Skin epidermis (tissue), 12 donors: Measurements from ENCODE around the gene FLRT3.

Experiments used
- H3K27ac ChIP-seq, 21 experiments: fragments of 200-600 bp; sonication (generic) in 11 of 21; one replicate each; pipeline ENCODE4 v1.5.0; 2020; ENCODE audit warnings: mild to moderate bottlenecking in 3 of 21, inconsistent platforms in 2 of 21, moderate library complexity in 2 of 21
- H3K4me3 ChIP-seq, 7 experiments: fragments of 200-600 bp; sonication (generic) in 2 of 7; one replicate each; pipeline ENCODE4 v1.5.0; 2020; ENCODE audit warnings: inconsistent platforms in 2 of 7, mild to moderate bottlenecking in 2 of 7, moderate library complexity in 1 of 7

FLRT3 gene

DNA sequence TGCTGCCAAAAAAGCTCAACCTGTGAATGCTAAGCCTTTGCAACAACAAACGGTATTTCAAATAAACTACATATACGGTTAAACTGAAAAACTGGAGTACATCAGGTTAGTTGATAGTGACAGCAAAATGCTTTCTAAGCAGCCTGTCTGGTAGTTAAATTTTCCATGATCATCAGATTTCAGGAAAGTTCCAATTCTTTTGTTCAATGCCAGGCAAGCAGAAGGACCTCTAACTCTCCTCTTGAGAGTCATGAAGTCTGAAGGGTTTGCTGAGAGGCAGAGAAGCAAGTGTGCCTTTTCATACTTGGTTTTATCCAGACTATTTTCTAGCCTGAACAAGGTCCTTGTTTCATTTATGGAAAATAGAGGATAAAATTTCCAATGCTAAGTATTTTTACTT, 4.5 kb downstream of the FLRT3 start:
- Histone ChIP-seq H3K4me3 (no peak overlapping the region), H3K27ac (no peak overlapping the region)

DNA sequence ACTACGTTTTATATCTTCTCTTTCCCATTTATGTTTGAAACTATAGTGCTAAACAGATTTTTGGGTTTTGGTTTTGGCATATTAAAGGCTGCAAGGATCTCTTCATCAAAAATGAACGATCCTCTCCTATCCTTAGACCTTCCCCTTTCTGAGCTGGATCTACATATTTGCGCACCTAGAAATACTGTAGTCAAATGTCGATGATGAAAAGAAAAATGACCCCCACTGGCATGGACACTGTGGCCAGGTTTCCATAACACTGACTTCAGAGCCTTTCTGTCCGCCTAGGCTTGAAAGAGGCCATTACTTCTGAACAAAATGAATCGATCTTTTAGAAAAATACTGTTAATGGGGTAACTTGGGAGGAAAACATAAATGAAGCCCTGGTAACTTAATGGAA, 5.8 kb downstream of the FLRT3 start:
- no peak overlapping the region for H3K4me3 ChIP-seq
- no peak overlapping the region for H3K27ac ChIP-seq

DNA sequence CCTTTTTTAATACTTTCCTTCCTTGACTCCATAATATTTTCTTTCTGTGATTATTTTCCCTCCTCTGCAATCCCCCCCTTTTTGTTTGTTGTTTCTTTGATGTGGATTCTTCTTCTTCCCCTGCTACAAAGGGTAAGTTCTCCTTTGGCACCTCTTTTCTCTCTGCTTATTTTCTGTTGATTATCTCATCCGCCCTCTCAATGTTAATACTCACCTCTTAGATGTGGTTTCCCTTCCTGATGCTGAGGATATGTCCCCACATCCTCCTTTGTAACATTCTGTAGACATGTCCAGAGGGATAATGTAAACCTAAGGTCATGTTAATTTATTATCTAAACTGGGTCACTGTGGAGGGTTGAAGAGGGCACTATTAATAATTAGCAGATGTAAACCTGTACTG, 17.7 kb downstream of the FLRT3 start:
- no peak overlapping the region for H3K4me3 ChIP-seq
- H3K27ac ChIP-seq = no peak overlapping the region

DNA sequence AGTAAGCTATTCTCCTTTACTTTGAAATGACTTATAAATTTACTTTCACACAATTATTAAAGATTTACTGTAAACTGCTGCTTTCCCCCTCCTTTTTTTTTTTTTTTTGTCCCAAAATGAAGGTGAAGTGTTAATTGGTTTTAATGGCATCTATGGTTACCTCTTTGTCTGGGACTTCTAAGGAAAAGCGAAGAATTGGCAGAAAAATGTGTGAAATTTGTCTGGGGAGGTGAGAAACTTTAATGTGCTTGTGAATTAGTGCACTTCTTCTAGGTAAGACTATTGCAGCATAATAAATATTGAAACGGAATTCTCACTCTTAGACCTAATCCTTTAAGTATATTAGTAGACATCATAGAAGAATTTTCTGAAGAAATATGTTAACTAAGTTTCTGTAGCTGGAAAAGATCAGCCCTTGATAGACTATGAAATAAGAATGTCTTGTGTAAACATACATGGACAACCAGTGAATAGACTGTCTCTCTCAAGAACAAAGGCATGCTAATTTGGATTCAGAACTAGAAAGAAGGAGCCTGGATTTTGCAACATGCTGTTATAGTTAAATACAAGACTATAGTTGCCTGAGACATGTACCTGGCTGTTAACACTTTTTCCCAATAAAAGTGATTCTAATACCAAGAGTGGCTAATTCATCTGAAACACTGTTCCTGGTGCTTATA, 23.9 kb downstream of the FLRT3 start:
- Histone ChIP-seq H3K4me3 (no peak overlapping the region), H3K27ac (no peak overlapping the region)

DNA sequence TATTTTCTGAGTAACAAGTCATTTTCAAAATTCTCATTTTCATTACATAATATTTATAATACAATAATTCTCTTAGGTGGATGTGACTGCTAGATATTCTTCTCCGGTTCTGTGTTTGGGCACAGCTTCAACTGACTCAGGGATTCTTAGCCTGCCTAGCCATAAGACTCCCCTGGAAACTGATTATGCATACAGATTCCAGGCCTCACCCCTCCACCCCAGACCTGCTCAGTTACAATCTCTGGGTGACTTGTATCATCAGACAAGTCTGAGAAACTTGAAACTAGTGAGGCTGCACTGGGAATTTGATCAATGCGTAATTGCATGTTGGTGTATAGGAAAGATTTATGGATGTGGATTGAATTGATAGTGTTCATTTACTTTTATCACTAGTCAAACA, 25.4 kb downstream of the FLRT3 start:
- Histone ChIP-seq H3K27ac (no peak overlapping the region), H3K4me3 (no peak overlapping the region)

DNA sequence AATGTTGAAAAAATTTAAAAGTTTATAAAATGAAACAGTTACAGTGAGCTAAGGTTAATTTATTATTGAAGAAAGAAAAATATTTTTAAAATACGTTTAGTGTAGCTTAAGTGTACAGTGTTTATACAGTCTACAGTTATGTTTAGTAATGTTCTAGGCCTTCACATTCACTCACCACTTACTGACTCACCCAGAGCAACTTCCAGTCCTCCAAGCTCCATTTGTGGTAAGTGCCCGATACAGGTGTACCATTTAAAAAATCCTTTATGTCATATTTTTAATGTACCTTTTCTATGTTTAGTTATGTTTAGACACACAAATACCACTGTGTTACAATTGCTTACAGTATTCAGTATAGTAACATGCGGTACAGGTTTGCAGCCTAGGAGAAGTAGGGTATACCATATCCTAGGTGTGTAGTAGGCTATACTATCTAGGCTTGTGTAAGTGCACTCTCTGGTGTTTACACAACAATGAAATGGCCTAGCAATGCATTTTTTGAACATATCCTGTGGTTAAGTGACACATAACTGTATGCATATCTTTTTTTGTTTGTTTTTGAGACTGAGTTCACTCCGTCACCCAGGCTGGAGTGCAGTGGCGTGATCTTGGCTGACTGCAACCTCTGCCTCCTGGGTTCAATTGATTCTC, 26.3 kb downstream of the FLRT3 start:
- no peak overlapping the region for H3K4me3 ChIP-seq
- no peak overlapping the region for H3K27ac ChIP-seq

DNA sequence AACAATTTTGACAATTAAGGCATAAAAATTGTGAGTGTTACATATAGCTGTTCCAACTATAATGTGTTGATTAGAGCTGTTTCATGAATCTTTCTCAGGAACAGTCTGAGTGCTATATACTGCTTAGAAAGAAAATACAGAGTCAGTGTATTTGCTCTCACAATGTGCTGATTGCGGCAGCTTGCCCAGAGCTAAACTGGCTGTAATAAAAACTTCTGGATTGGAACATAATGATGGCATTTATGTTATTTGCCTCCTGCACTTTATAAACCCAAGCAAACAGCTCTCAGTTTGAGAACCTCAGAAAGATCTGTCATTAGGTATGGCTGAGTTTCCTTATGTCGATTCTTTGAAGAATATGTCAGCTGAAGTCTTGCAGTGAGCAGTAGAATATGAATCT, 29.5 kb downstream of the FLRT3 start:
- Histone ChIP-seq H3K27ac (no peak overlapping the region), H3K4me3 (no peak overlapping the region)

DNA sequence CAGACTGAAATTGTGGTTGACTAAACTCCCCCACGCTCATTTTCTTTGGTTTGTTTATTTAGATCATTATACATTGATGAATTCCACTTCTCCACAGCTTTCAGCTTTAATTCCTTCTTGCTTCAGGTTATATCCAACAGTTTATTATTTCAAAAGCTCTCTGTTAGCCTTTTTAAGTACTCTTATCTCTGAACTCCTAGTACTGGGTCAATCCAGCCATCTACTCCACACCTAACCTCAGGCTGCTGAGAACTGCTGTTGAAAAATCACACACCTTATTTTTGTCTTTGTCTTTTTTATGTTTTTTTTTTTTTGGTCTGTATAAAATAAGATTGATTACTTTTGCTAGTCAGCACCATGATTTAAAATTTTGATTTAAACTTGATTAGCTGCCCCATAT, 32.9 kb downstream of the FLRT3 start:
- no peak overlapping the region for H3K27ac ChIP-seq

DNA sequence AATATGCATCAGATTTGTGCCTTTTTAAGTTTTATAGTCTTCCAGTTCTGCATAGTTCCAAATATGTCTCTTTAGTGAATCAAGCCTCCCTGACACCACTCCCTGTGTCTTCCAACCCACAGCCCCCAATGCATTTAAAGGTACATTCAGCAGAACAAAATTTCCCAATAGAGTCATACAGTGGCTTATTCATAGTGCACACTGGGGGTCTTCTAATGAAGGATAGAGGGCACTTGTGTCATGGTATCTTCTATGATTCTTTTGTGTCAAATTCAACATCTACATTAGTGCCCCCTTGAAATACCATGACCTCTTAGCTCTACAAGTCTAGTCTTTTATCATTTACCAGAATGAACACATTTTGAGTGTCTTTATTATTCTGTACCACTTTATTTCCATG, 33.8 kb downstream of the FLRT3 start:
- H3K4me3 ChIP-seq = no peak overlapping the region
- no peak overlapping the region for H3K27ac ChIP-seq

More for the DNA sequence above, 32.9 kb downstream of the FLRT3 start:
- no peak overlapping the region for H3K4me3 ChIP-seq

DNA sequence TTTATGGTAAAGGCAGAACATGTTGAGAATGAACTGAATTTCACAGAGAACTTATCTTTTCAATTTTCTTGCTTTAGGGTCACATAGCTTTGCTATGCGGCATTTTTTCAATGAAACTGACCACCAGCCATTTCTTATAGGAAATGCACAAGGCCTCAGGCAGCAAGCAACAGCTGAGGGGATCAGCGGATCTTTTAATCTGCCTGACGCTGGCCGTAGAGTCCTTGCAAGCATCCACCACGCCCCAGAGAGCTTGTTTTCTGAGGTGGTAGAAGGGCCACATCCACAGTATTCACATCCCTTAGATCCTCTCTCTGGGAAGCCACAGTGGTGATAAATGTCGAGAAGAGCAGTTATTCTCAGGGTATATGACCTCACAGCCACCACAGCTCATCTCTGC, 34.3 kb downstream of the FLRT3 start:
- no peak overlapping the region for H3K27ac ChIP-seq
- no peak overlapping the region for H3K4me3 ChIP-seq

DNA sequence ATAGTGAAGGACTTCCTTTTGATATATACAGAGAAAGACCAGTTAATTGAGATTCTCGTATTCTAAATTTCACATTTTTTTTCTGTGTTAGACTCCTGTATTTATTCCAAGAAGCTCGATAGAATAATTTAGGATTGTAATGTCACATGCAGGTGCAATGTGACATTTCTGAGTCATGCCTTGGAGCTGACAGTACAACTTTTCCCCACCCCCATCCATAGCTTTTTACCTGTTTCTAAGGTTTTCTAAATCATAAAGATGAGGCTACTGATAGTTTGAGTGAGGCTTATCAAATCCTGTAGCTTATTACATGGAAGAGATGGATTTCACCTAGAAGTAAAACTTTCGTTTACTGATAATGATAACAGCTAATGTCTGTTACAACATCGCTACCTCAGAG, 37.6 kb downstream of the FLRT3 start:
- Histone ChIP-seq H3K27ac (no peak overlapping the region), H3K4me3 (no peak overlapping the region)

DNA sequence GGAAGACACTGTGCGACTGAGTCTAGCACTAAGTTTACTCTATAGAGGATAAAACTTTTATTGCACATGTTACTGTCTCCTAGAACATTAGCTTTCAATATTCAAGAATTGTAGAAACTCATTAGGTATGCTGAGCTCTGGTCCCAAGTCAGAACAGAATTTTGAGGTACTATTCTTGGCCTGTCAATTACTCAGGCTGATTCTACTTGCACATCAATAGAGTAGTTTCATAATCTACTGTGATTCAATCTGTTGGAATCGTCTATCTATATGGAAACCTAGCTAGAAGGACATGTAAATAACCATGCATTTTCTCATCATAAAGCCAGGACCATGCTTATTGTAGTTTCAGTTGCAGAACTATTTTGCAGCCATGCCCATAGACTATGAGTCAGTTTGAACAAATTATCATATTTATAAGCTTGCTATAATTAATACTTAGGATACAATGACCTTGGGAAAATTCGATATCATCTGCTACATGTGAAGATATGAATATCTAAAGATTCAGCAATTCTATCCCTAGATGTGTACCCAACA, 41.6 kb downstream of the FLRT3 start:
- H3K27ac ChIP-seq = no peak overlapping the region
- H3K4me3 ChIP-seq = no peak overlapping the region

DNA sequence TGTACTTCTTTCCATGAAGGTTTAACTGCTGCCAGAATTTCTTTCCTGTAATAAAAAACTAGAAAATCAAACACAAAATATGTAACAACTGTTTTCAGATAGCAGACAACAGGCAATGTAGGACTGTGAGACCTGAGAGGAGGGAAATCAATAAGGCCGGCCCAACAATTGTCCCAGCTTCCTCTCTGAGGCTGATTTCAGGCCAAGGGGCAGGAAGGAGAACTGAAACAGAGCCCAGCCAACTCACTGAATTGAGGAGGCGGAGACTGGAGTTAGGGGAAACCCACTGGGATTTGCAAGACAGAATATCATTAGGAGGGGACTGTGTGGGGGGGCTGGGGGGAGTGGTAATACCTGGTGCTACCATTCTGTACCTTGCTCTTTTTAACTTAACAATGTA, 42.2 kb downstream of the FLRT3 start:
- Histone ChIP-seq H3K27ac (no peak overlapping the region), H3K4me3 (no peak overlapping the region)

DNA sequence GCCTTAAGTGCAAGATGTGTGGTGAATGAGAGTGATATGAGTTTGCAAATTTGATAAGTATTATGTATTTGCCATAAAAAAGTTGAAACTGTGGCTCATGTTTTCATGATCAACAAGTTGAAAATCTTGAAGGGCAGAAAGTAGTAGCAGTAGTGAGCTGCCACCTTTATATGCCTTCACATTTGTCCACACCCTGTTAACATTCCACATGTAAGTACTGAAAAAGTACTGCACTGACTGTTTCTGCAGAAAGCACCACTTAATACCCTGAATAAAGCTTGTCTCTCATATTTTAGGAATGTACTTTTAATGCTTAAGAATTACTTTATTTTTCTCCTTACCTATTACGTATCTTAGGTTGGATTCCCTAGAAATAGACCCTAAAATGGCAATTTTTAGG, 45.9 kb downstream of the FLRT3 start:
- H3K27ac ChIP-seq = no peak overlapping the region
- H3K4me3 ChIP-seq = no peak overlapping the region

DNA sequence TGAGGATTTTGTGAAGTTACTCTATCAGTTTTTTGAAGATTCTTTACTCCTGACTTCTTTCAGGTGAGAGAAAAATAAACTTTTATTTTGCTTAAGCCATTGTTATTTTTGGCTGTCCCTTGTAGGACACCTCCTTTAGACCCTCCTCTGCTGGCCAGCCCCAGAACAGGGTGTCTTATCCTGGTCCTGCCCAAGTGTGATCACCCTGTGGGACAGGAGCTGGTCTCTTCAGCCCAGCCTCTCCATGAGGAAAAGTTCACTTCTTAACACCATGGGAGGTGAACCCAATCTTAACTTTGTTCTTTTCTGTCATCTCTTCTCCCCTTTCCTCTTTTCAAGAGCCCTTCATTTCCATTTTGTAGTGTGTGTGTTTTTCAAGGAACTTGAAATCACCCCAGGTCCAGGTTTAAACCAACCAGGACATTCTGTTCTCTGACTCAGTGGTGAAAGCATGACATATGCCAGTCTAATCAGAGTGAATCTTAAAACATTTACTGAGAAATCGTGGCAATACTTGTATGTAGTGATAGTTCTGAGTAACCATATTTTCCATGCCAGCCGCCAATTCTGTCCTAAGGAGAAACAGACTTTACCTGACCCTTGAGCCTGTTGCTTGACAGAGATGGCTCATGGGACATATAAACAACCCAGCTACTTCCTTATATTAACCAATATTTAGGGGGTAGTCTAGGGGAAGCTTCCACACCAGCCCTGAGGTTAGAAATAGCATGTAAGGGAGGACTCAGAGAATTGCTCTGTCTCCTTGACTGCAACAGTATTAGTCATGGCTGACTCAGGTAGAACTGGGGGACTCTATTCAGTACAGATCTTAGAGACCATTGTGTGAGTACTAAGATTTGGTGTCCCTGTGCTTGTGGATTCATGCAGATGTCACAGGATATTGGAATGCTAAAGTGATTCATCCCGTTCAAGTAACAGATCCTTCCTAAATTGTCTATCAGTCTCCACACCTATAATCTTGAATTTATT, 48.8 kb downstream of the FLRT3 start:
- H3K4me3 ChIP-seq = no peak overlapping the region
- H3K27ac ChIP-seq = peak overlapping the region in 1 of 21 experiments; percentile 14

DNA sequence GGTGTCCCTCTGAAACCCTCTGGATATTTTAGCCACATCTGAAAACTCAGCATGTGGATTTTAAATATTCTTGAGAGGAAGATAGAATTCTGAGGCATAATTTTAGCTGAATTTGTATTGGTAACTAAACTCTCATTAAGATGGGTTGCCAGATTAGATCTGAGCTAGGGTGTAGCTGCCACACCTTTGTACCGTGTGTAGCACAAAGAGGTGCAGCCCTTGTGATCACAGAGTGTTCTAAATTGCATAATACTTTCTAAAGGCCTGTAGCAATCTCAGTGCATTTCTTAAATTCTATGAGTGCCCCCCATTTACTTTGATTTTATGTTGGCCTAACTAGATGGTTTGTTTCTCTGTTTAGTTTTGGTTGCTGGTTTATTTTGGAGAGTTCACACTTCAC, 53.0 kb downstream of the FLRT3 start:
- H3K27ac ChIP-seq = no peak overlapping the region
- H3K4me3 ChIP-seq = no peak overlapping the region

DNA sequence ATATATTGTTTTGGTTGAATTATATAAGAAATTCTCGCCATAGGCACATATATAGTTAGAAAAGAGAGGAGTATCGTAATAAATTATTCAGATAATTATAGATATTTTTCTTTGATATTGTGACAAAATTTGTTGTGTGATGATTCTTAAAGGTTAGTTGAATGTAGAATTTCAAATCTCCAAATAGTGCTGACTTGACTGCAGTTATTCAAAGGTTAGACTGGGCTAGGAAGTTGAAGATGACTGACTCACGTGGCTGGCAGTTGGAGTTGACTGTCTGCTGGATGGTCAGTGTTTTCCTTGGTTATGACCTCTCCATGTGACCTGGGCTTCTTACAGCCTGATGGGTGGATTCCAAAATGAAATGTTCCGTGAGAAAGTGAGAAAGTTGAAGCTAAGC, 55.3 kb downstream of the FLRT3 start:
- H3K27ac ChIP-seq = no peak overlapping the region
- H3K4me3 ChIP-seq = no peak overlapping the region
